HL-60/S4 (cell line): ENCODE data around the gene RNF151.

Experiments
- in situ Hi-C: fragments of 300-500 bp; cut with MboI; formaldehyde crosslinking; loops from 2 replicates; pipeline ENCODE4 v1.14.3; 2022; ENCODE audit warnings: low sequenced_read_pairs

Gene RNF151

DNA sequence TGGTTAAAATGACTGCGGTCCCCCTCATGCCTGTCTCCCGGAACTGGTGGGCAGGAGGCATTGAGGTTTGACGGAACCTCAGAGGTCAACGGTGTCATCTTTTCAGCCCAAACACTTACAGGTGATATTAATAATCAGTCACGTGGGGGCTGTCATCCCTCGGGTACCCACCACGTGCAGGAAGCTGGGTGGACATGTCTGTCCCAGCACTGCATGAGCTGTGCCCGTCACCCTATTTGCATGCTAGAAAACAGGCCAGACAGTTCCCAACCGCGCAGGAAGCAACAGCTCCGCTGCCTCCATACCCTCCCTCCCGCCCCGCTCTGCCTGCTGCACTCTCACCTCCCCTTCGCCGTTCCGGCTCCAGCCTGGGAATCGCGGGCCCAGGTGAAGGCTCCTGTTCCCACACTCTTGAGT lies 24.5 kb downstream of the RNF151 start:
- in situ Hi-C loops, result no loop called here

DNA sequence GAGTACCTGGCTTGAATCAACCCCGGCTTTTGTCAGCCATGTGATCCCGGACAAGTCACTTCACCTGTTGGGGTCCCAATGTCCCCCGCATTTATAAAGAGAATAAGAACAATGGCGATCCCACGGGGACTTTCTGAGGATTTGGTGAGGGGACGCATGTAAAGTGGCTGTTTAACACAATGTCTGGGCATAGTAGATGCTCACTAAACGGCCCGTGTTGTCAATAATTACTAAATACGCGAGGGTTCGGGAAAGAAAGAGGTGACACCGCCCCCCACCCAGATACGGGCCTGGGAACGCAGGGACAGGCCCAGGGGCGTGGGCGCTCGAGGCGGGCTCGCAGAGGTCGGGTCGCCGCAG lies 24.9 kb downstream of the RNF151 start:
- in situ Hi-C loops, result no loop called here

DNA sequence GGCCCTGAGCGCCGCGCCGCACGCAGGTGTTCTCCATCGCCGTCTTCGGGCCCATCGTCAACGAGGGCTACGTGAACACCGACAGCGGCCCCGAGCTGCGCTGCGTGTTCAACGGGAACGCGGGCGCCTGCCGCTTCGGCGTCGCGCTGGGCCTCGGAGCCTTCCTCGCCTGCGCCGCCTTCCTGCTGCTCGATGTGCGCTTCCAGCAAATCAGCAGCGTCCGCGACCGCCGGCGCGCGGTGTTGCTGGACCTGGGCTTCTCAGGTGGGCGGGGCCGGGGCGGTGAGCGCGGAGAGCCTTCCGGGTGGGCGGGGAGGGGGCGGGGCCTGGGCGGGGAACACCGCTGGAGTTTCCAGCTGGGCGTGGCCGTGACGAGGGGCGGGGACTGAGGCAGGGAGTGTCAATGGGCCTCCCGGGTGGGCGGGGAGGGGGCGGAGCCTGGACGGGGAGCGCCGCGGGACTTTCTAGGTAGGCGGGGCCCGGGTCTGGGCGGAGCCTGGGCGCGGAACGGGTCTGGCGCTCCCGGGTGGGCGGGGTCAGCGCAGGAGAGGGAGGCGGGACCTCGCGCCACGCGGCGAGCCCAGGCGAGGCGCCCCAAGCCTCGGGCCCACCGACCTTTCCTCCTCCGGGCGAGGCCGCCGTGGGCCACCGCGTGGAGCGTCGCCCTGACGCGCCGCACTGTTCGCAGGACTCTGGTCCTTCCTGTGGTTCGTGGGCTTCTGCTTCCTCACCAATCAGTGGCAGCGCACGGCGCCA lies 25.5 kb downstream of the RNF151 start:
- in situ Hi-C loops, result no loop called here

GRCh38 chr16:1992704-1993317 lies 26.2 kb downstream of the RNF151 start:
- in situ Hi-C loops, result no loop called here

DNA sequence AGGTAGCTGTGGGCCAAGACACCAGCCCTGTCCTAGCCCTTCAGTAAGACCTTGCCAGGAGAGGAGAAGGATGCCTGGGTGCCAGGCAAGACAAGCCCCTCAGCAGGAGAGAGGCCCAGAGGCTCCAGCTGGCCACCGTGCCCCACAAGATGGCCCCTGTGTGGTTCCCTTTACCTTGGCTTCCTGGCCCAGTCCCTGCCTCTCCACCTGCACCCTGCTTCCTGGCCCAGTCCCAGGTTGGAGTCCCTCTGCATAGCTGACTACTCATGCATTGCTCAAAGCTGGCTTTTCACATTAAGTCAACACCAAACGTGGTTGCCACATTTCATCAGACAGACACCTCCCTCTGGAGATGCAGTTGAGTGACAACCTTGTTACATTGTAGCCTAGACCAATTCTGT lies 27.1 kb downstream of the RNF151 start:
- in situ Hi-C loops, result no loop called here

DNA sequence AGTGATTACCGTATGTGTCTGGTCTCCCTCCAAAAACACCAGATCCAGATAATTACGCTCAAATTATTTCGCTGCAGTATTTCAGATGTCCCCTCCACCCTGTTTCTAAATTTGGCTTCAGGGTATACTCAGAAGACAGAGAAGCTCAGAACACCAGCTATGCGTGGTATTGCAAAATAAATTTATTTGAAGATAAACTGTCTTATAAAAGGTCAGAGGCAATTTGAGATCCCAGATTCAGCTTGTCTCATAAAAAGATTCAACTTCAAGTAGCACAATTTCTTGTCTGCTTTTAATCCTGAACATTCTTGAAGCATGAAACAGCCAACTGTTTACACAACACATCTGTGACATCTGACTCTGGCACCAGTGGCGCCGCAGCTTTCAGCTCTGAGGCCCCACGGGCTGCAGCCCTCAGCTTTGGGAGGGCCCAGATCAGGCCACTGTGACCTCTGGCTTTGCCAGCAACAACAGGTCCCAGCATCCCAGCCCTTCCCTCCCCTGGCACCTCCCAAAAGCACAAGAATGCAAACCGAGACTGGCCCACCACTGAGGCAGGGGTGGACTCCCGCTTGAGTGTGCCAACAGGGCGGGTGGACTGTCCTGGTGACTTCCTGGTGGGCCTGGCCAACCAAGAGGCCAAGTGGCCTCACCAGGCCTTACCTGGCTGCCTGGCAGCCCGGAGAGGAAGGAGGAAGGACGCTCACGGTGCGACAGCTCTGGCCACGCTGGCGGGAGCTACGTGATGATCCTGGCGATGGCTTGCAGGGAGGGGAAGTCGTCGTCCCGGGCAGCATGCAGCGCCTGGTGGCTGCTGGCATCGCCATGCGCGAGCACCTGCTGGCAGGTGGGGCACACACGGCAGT lies 31.1 kb downstream of the RNF151 start:
- in situ Hi-C loops, result no loop called here

- in situ Hi-C loops, result no loop called here
Observed at GRCh38 chr16:1998360-1998835, 31.7 kb downstream of the RNF151 start.

DNA sequence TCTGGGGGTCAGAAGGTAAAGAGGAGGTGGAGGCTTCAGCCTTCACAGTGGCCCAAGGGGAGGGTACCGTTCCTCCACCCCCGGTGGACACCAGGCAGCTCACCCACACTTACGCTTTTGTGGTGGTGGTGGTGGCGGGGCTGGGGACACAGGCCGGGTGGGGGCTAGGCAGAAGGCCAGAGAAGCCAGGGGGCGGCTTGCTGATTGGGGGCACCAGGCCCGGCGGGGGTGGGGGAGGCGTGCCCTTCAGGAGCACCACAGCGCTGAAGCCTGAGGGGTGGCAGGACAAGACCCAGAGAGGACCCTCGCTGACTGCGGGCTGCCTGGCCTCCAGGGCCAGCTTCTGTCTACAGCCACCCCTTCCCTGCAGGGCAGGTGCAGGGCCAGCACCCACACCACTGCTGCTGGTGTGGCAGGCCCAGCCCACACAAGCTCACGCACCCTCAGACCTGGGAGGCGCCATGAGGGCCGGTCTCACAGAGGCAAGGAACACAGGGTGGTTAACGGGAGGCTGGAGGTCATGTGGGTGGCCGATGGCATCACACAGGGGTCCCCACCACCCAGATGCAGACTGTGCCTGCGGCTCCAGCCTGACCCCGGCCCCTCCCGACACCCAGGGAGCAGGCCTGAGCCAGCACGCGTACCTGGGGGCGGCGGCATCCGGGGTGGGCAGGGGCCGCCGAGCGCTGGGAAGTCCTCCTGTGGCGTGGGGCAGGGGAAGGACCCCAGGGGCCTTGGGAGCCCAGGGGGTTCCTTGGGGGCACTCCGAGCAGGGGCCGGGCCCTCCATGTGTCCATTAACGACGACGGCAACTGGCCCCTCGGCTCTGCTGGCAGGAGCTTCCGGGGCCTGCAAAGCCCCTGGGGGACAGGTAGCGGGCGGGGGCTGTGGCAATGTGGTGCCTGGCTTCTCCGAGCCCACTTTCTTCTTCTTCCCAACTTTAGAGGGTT lies 32.5 kb downstream of the RNF151 start:
- in situ Hi-C loops, result no loop called here

DNA sequence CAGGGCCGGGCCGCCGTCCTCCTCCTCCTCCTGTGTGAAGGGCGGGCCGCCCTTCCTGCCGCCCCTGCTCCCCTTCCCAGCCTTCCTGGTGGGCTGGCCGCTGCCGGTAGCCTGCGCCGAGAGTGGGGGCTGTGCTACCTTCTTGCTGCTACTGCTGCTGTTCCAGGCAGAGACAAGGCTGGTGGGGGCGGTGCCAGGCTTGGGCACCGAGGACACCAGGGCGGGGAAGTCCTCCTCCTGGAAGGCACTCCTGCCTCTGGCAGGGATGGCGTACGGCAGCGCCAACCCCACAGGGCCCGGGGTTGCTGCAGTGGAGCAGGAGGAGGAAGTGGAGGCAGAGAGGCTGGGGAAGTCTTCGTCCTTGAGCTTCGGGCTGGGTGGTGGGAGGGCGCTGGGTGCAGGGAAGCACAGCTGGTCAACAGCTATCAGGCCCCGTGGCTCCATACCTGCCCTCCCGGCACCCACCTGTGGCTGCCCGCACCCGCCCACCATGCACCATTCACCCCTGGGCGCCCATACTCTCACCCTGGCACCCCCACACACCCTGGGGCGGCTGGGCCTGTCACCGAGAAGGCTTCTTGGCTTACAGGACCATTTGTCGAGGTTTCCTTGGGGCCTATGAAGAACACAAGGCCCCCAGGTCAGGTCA lies 33.3 kb downstream of the RNF151 start:
- in situ Hi-C loops, result loop anchor here (25.0 kb wide), 1 partner anchor 487 kb away; the partner anchor contains the start of gene TBC1D24

GRCh38 chr16:2001035-2001434 lies 34.4 kb downstream of the RNF151 start:
- in situ Hi-C loops, result loop anchor here (25.0 kb wide), 1 partner anchor 486 kb away; the partner anchor contains the start of gene TBC1D24

GRCh38 chr16:2001456-2002355 lies 35.0 kb downstream of the RNF151 start:
- in situ Hi-C loops, result loop anchor here (25.0 kb wide), 1 partner anchor 486 kb away; the partner anchor contains the start of gene TBC1D24

GRCh38 chr16:2002406-2003230 lies 36.0 kb downstream of the RNF151 start:
- in situ Hi-C loops, result loop anchor here (25.0 kb wide), 1 partner anchor 485 kb away; the partner anchor contains the start of gene TBC1D24

GRCh38 chr16:2003231-2003826 lies 36.7 kb downstream of the RNF151 start:
- in situ Hi-C loops, result loop anchor here (25.0 kb wide), 1 partner anchor 484 kb away; the partner anchor contains the start of gene TBC1D24

DNA sequence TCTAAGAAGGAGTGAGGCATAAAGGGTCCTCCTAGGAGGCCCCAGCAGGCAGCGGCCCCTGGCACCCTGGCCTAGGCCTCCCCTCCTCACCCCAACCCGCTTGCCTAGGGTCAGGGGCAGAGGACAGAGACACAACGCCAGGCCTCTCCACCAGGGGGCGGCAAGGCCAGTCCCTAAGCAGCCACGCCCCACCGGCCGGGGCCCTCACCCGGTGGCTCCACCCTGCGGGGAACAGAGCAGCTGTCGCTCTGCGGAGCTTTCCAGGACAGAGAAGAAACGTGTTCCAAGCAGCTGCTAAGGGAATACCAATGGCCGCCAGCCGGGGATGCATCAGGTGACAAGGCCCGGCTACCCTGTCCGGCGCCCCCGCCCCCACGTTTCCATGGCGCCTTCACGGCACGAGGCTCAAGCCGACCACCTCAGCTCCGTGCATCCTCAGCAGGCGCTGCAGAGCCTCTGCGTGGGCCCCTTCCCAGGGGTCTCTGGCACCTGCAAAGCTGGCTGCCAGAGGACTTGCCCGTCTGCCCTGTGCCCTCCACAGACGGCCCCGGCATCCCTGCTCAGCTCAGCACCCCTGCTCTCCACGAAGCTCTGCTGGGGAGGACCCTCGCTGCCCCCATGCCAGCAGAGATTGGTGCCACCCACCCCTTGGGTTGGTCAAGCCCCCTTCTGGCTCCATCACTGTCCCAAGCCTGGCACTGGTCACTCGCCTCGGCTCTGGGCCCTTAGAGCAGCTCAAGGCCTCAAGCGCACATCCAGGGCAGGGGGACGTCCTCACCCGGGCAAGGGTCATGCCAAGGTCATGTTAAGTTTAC lies 37.4 kb downstream of the RNF151 start:
- in situ Hi-C loops, result loop anchor here (25.0 kb wide), 1 partner anchor 483 kb away; the partner anchor contains the start of gene TBC1D24

GRCh38 chr16:2004795-2005517 lies 38.3 kb downstream of the RNF151 start:
- in situ Hi-C loops, result loop anchor here (25.0 kb wide), 1 partner anchor 482 kb away; the partner anchor contains the start of gene TBC1D24
